ENCODE results near the gene ATG9A.
A peak's percentile ranks its signal among the peaks of the same experiment; 100 is the strongest.

The ATG9A gene

GRCh38 chr2:219175928-219176817 is 53.3 kb downstream of the ATG9A start:
- DNase-seq (ENCODE audit: low read depth), result peak; percentile 12

GRCh38 chr2:219175486-219175885 is 54.0 kb downstream of the ATG9A start:
- DNase-seq (ENCODE audit: low read depth), result no peak

GRCh38 chr2:219174801-219175200 is 54.6 kb downstream of the ATG9A start:
- DNase-seq (ENCODE audit: low read depth), result no peak

GRCh38 chr2:219174146-219174545 is 55.3 kb downstream of the ATG9A start:
- DNase-seq (ENCODE audit: low read depth), result no peak

- DNase-seq (ENCODE audit: low read depth), result no peak
These were observed 56.3 kb downstream of the ATG9A start for GRCh38 chr2:219173176-219173575.

- DNase-seq (ENCODE audit: low read depth), result no peak
These were observed 56.9 kb downstream of the ATG9A start for GRCh38 chr2:219172231-219173154.

GRCh38 chr2:219171231-219171651 is 58.2 kb downstream of the ATG9A start:
- DNase-seq (ENCODE audit: low read depth), result peak; percentile 16

- no peak for DNase-seq (ENCODE audit: low read depth)
These were observed 59.3 kb downstream of the ATG9A start, which contains the start of gene SLC23A3 for GRCh38 chr2:219169930-219170654. Gene SLC23A3 (minus strand): TSS chr2:219170029. CDS start chr2:219169984, 45 bp downstream.
